Measurements from ENCODE around the gene ANLN.

ANLN gene

DNA sequence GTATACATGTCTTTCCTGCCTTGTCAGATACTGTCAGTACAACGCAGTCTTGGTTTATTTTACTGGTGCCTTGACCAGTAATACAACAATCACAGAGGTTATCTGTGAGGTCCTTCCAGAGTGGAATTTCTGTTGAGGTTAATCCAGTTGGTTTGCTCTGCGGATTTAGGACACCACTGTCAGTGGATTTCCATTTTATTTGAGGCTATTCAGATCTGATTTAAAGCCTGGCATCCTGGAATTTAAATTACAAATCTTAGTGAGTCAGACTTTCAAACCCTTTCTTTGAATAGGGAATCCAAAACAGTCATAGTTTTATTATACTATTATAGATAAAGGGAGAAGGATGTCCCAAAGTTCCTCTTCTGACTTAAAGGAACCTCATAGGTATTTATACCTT lies 40.5 kb downstream of the ANLN start:
- no peak for TF ChIP-seq CTCF (IDR thresholded peaks at IDR 0.05; ENCODE audit: low read depth, low read length, missing control alignments)
- DNase-seq (ENCODE audit: low read depth), result no peak
- H3K4me3 ChIP-seq (ENCODE audit: low read depth, low read length), result no peak overlapping the region

DNA sequence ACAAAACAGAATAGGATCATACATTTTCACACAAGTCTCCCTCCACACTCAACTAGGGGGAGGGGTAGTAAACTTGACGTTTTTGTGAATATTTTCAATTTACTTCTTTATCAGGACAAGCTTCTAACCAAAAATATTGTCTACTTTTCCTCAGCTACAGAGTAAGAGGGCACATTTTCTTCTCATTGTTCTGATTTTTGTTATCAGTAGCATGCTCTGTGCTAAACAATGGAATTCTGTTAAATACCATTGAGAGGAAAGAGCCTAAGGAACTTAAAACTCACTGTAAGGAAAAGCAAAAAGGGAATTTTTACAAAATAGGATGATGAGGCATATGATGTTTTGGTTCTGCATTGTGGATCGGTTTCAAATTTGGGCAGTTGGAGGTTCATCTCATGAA lies 41.2 kb downstream of the ANLN start:
- no peak for TF ChIP-seq CTCF (IDR thresholded peaks at IDR 0.05; ENCODE audit: low read depth, low read length, missing control alignments)
- no peak for DNase-seq (ENCODE audit: low read depth)
- H3K4me3 ChIP-seq (ENCODE audit: low read depth, low read length), result no peak overlapping the region

DNA sequence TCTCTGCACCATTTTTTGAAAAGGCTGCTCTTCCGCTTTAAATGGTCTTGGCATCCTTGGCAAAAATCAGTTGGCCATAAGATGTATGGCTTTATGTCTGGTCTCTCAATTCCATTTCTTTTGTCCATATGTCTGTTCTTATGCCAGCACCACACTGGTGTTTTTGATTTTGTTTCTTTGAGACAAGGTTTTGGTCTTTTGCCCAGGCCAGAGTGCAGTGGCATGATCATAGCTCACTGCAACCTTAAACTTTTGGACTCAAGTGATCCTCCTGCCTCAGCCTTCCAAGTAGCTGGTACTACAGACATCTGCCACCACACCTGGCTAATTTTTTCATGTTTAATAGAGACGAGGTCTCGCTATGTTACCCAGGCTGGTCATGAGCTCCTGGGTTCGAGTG lies 48.5 kb downstream of the ANLN start:
- no peak for DNase-seq (ENCODE audit: low read depth)
- H3K4me3 ChIP-seq (ENCODE audit: low read depth, low read length), result no peak overlapping the region
- no peak for TF ChIP-seq CTCF (IDR thresholded peaks at IDR 0.05; ENCODE audit: low read depth, low read length, missing control alignments)

DNA sequence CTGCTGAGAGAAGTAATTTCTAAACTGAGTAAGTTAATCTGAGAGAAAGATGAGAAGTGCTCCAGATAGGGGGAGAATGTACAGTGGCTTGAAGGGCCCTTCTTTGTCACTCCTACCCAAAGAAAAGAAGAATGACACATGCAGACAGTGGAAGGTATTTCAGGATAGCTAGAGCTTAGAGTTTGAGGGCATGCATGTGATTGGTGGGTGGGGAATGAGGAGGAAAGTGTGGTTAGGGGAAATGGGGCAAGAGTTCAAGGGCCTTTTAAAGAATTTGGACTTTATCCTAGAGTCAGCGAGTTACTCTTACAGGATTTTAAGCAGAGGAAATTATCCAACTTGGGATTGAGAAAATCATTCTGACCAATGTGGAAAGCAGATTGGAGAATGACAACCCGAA lies 50.0 kb downstream of the ANLN start:
- no peak overlapping the region for H3K4me3 ChIP-seq (ENCODE audit: low read depth, low read length)
- TF ChIP-seq CTCF (IDR thresholded peaks at IDR 0.05; ENCODE audit: low read depth, low read length, missing control alignments), result no peak
- no peak for DNase-seq (ENCODE audit: low read depth)

- H3K4me3 ChIP-seq (ENCODE audit: low read depth, low read length), result no peak overlapping the region
- no peak for DNase-seq (ENCODE audit: low read depth)
- TF ChIP-seq CTCF (IDR thresholded peaks at IDR 0.05; ENCODE audit: low read depth, low read length, missing control alignments), result peak; percentile 32
These were observed 51.2 kb downstream of the ANLN start for GRCh38 chr7:36440880-36441279.

DNA sequence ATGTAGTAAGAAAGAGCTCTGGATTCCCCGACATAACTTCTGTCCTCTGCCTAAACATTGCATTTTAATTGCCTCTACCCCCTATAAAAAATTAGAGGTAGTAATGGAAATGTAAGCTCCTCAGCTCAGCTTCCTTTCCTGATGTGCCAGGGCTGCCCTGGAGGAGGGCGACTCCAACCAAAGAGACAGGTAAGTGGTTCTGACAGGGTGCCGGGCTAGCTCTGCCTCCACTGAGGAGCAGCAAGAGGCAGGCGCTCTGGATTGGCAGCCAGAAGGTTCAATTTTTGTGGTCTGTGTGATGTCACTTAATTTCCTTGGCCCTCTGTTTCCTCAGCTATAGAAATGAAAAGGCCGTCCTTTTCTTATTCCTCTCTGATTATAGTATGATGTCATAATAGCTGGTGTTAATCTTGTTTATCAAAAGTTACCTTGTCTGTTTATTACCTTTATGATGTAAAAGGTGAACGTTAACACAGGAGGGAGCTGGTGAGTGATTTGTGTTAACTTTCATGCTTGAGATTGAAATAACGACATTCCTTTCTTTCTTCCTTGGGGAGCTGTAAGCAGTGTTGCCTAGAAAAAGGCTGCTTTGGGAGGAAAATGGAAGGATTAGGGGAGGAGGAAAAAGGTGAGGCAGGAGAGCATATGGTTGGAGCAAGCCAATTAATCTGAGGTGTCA lies 51.8 kb downstream of the ANLN start:
- no peak for TF ChIP-seq CTCF (IDR thresholded peaks at IDR 0.05; ENCODE audit: low read depth, low read length, missing control alignments)
- no peak for DNase-seq (ENCODE audit: low read depth)
- H3K4me3 ChIP-seq (ENCODE audit: low read depth, low read length), result no peak overlapping the region

DNA sequence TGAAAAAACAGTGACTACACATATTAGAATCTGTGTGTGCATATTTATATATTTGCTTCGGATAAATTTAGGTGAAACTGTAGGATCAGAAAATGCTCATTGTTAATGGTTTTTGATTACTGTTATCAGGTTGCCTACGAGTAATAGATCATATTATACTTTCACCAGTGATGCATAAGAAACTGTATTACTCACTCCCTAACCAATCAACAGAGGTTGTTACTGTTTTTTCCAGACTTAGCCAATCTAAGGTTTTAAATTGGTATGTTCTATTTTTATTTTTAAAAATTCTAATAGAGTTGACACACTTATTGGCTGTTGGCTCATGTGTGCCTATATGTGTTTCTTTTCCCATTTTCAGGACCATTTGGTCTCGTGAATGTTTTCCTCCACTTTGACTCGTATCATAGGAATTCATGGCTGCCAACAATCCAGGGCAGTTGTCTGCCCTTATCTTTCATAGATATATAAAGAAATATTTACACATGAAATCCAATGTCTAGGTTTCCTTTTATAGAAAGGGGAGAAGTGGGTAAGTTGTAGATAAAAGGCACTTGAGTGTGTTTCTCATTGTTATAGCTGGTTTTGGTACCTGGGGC lies 59.2 kb downstream of the ANLN start:
- TF ChIP-seq CTCF (IDR thresholded peaks at IDR 0.05; ENCODE audit: low read depth, low read length, missing control alignments), result no peak
- DNase-seq (ENCODE audit: low read depth), result no peak
- H3K4me3 ChIP-seq (ENCODE audit: low read depth, low read length), result no peak overlapping the region
